H1 (cell line): Measurements from ENCODE around the gene UNC50. TPM values are rescaled to one million over a fixed set of nuclear protein-coding genes. Genes with fewer than 3 reads are reported as not detected.

ENCODE experiments used
- CTCF ChIA-PET: fragments of 300-600 bp; sonication (Branson Sonifier 250); formaldehyde crosslinking; loops from one replicate; lab custom pipeline; 2021; ENCODE audit not compliant: partially characterized antibody; lab: Charles Lee
- POLR2A ChIA-PET: fragments of 300-600 bp; sonication (Branson Sonifier 250); formaldehyde crosslinking; loops from one replicate; lab custom pipeline; 2021; ENCODE audit warnings: inconsistent platforms; ENCODE audit not compliant: partially characterized antibody; lab: Charles Lee
- DNase-seq, 2 experiments: peaks; one replicate each; pipeline versions ENCODE4 v3.0.0 to v3.0.0-alpha.2; 2010 to 2022; ENCODE audit warnings: low spot score in 2 of 2, low read depth in 1 of 2, mixed read lengths in 1 of 2
- FAIRE-seq: peaks from 2 replicates; lab custom pipeline; 2011; peaks lifted over from hg19 to GRCh38; lab: Jason Lieb, UNC
- H2AFZ ChIP-seq: 2 replicates; pipeline ENCODE4 v1.8.1; 2012; ENCODE audit warnings: low read length, inconsistent platforms
- H2AK5ac ChIP-seq: 2 replicates; pipeline ENCODE4 v1.6.1; 2013; ENCODE audit warnings: low read depth, low read length
- H2BK120ac ChIP-seq: replicated peaks from 2 replicates; pipeline ENCODE3; 2013; ENCODE audit warnings: low read depth, low read length, inconsistent platforms
- H2BK12ac ChIP-seq: 2 replicates; pipeline ENCODE4 v1.6.1; 2013; ENCODE audit warnings: low read depth, low read length
- H2BK15ac ChIP-seq: 2 replicates; pipeline ENCODE4 v1.6.1; 2013; ENCODE audit warnings: low read length
- H2BK20ac ChIP-seq: 2 replicates; pipeline ENCODE4 v1.6.1; 2013; ENCODE audit warnings: low read length
- H2BK5ac ChIP-seq: 2 replicates; pipeline ENCODE4 v1.6.1; 2013; ENCODE audit warnings: low read depth, low read length
- H3K14ac ChIP-seq: 2 replicates; pipeline ENCODE4 v1.6.1; 2013; ENCODE audit warnings: inconsistent platforms; ENCODE audit not compliant: insufficient read length
- H3K18ac ChIP-seq: 2 replicates; pipeline ENCODE4 v1.6.1; 2013; ENCODE audit warnings: low read length; ENCODE audit errors: extremely low read depth
- H3K23ac ChIP-seq: 2 replicates; pipeline ENCODE4 v1.6.1; 2013; ENCODE audit warnings: inconsistent platforms; ENCODE audit not compliant: insufficient read length
- H3K23me2 ChIP-seq: 2 replicates; pipeline ENCODE4 v1.6.1; 2013; ENCODE audit warnings: low read depth, low read length
- H3K27ac ChIP-seq: 2 replicates; pipeline ENCODE4 v1.6.1; 2011; ENCODE audit warnings: low read depth, low read length, inconsistent platforms
- H3K27me3 ChIP-seq, 4 experiments: replicated peaks in 1 of 4; 1 replicate in 1 of 4; 2 replicates in 3 of 4; pipeline versions ENCODE4 v1.6.1 to v1.8.1; 2011 to 2013; ENCODE audit warnings: low read length in 3 of 4, mild to moderate bottlenecking in 3 of 4, inconsistent platforms in 2 of 4, mixed read lengths in 2 of 4, moderate library complexity in 1 of 4; ENCODE audit not compliant: control insufficient read depth in 3 of 4, insufficient read depth in 3 of 4; ENCODE audit errors: extremely low read depth in 1 of 4
- H3K36me3 ChIP-seq, 4 experiments: 2 replicates each; pipeline versions ENCODE4 v1.6.1 to v1.8.1; 2011 to 2013; ENCODE audit warnings: mild to moderate bottlenecking in 4 of 4, low read length in 3 of 4, moderate library complexity in 2 of 4, control low read depth in 1 of 4, inconsistent platforms in 1 of 4; ENCODE audit not compliant: insufficient read depth in 4 of 4, control insufficient read depth in 2 of 4
- H3K4ac ChIP-seq: replicated peaks from 2 replicates; pipeline ENCODE3; 2013; ENCODE audit warnings: low read length, low read depth, mixed read lengths, inconsistent platforms; ENCODE audit not compliant: insufficient read length
- H3K4me1 ChIP-seq, 4 experiments: replicated peaks in 1 of 4; 1 replicate in 1 of 4; 2 replicates in 3 of 4; pipeline versions ENCODE4 v1.6.1 to v1.8.1; 2011 to 2013; ENCODE audit warnings: low read length in 3 of 4, inconsistent platforms in 2 of 4, mixed read lengths in 1 of 4; ENCODE audit not compliant: insufficient read depth in 4 of 4, control insufficient read depth in 3 of 4
- H3K4me2 ChIP-seq, 2 experiments: 2 replicates each; pipeline versions ENCODE4 v1.6.1 to v1.8.1; 2011 to 2013; ENCODE audit warnings: low read depth in 2 of 2, low read length in 2 of 2, control low read depth in 1 of 2, inconsistent platforms in 1 of 2, mild to moderate bottlenecking in 1 of 2; ENCODE audit not compliant: insufficient read depth in 1 of 2
- H3K4me3 ChIP-seq, 4 experiments: fragments of 200-600, 300-600 bp in 1 of 4; sonication (generic), shearing (Covaris generic), sonication (Bioruptor Twin) in 1 of 4; 2 replicates each; pipeline versions ENCODE4 v1.5.1 to v1.8.1; 2011 to 2016; ENCODE audit warnings: low read length in 4 of 4, low read depth in 3 of 4, control low read depth in 2 of 4, inconsistent platforms in 2 of 4, mild to moderate bottlenecking in 2 of 4, mixed read lengths in 1 of 4, moderate library complexity in 1 of 4; ENCODE audit not compliant: insufficient read depth in 2 of 4; ENCODE audit errors: extremely low read depth in 1 of 4
- H3K56ac ChIP-seq: replicated peaks from 2 replicates; pipeline ENCODE3; 2013; ENCODE audit warnings: low read depth, mild to moderate bottlenecking, mixed read lengths, low read length, inconsistent platforms; ENCODE audit not compliant: insufficient read length
- H3K79me1 ChIP-seq: 2 replicates; pipeline ENCODE4 v1.6.1; 2013; ENCODE audit warnings: low read depth, low read length, control low read depth
- H3K79me2 ChIP-seq, 2 experiments: 2 replicates each; pipeline versions ENCODE4 v1.6.1 to v1.8.1; 2012 to 2013; ENCODE audit warnings: low read length in 2 of 2, mild to moderate bottlenecking in 2 of 2, inconsistent platforms in 1 of 2; ENCODE audit not compliant: insufficient read depth in 2 of 2, control insufficient read depth in 1 of 2
- H3K9ac ChIP-seq, 4 experiments: replicated peaks in 1 of 4; 1 replicate in 1 of 4; 2 replicates in 3 of 4; pipeline versions ENCODE4 v1.6.1 to v1.8.1; 2011 to 2013; ENCODE audit warnings: low read depth in 3 of 4, low read length in 3 of 4, control low read depth in 2 of 4, mild to moderate bottlenecking in 2 of 4, moderate library complexity in 2 of 4, inconsistent platforms in 1 of 4; ENCODE audit errors: extremely low read depth in 1 of 4
- H3K9me3 ChIP-seq, 2 experiments: 2 replicates each; pipeline versions ENCODE4 v1.6.1 to v1.8.1; 2012 to 2013; ENCODE audit warnings: mild to moderate bottlenecking in 2 of 2, moderate library complexity in 2 of 2, control low read depth in 1 of 2, inconsistent platforms in 1 of 2, low read depth in 1 of 2, low read length in 1 of 2, mixed read lengths in 1 of 2; ENCODE audit not compliant: insufficient read depth in 2 of 2
- H4K20me1 ChIP-seq, 2 experiments: replicated peaks in 1 of 2; 2 replicates each; pipeline versions ENCODE3 to v1.8.1; 2011 to 2013; ENCODE audit warnings: inconsistent platforms in 2 of 2, low read length in 2 of 2, mild to moderate bottlenecking in 1 of 2; ENCODE audit not compliant: insufficient read depth in 2 of 2, control insufficient read depth in 1 of 2
- H4K5ac ChIP-seq: 2 replicates; pipeline ENCODE4 v1.6.1; 2013; ENCODE audit warnings: low read length, low read depth, mixed read lengths, inconsistent platforms; ENCODE audit not compliant: insufficient read length
- H4K8ac ChIP-seq: 2 replicates; pipeline ENCODE4 v1.8.0; 2013; ENCODE audit warnings: mild to moderate bottlenecking, moderate library complexity, low read length, inconsistent platforms; ENCODE audit not compliant: insufficient read depth; ENCODE audit errors: extremely low read depth
- H4K91ac ChIP-seq: replicated peaks from 2 replicates; pipeline ENCODE3; 2013; ENCODE audit warnings: low read length, mixed read lengths, inconsistent platforms; ENCODE audit not compliant: insufficient read length
- CEBPB ChIP-seq: IDR thresholded peaks from 2 replicates; pipeline ENCODE4 v1.6.1; 2012; ENCODE audit warnings: low read depth, low read length
- WGBS, 2 experiments: shearing (Covaris generic) in 1 of 2; methylation state at CpG; one replicate each; pipeline versions ENCODE4 v1.1.6 to v1.1.7; 2013 to 2015; ENCODE audit warnings: low lambda C conversion rate in 2 of 2, mixed read lengths in 2 of 2, inconsistent platforms in 1 of 2, low coverage in 1 of 2, missing lambda C conversion rate in 1 of 2; ENCODE audit not compliant: insufficient replicate concordance in 2 of 2, insufficient coverage in 1 of 2, insufficient read length in 1 of 2; ENCODE audit errors: extremely low coverage in 1 of 2, missing lambda C conversion rate in 1 of 2; 5-methylcytosine and 5-hydroxymethylcytosine counted together
- polyA plus RNA-seq, 7 experiments: library from polyadenylated mRNA; depleted of rRNA in 3 of 7; stranded (reverse) in 5 of 7; unstranded in 2 of 7; fragments of >200 nt in 5 of 7; fragments of 200-250 nt in 2 of 7; gene quantifications; 1 replicate in 5 of 7; 2 replicates in 1 of 7; 4 replicates in 1 of 7; pipeline versions ENCODE4 v1.2.1 to v1.2.3, GENCODE V29; 2011 to 2013; ENCODE audit warnings: missing spikeins in 2 of 7, mixed read lengths in 2 of 7
- total RNA-seq: library from RNA; stranded (reverse); fragmentation: NEBNext Ultra II Directional; extraction: Animal tissue kit (Norgen Biotek cat#: 25700); gene quantifications from 2 replicates; pipeline ENCODE4 v1.2.1, GENCODE V29; 2021

The UNC50 gene
- total and polyA plus RNA-seq, 2 of the 8 experiments (the other 6 are each of a cell fraction or from before 2014, with no cell fraction given), result 33.4 to 58.5 TPM

DNA sequence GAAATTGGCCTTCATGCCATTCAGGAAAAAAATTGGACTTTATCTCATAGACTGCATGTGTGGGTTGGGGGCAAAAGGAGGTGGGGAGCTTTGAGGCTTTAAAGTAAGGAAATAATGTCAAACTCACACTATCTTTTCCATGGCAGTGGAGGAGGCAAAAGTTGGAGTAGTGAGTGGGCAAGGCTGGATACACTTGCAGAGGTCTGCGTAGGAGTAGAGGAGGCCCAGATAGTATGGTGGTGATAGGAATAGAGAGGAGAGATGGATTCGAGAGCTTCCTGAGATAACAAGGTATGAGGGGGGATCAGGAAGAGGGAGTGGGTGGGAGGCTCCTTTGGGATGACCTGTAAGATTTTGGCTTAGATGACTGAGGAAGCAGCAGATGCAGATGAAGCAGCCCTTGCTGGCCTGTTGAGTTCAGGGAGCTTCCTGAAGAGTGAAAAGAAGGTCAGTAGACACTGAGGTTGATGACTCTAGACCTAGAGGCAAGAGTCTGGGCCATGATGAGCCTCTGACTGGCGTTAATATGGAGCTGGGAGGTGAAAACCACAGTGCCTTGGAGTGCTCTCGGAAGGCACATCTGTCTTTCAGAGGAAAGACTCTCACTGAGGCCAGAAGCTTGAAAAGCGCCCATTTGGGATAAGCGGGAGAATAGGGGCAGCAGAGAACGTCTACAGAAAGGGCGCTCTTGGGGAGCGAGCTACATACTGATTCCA, 5.8 kb downstream of the UNC50 start:
- no peak overlapping the region for H2BK15ac ChIP-seq
- H3K23me2 ChIP-seq, result peaks cover 2% of the 10 kb centered on the region
- H3K79me2 ChIP-seq, result peaks cover 0 to 11% of the 10 kb centered on the region in 2 experiments; a peak in 3 of 4 replicates
- no peak overlapping the region for H3K4me3 ChIP-seq
- no peak overlapping the region for H2AFZ ChIP-seq
- H2BK120ac ChIP-seq, result no peak overlapping the region
- POLR2A ChIA-PET, result no interaction called here
- H3K9ac ChIP-seq, result no peak overlapping the region; a peak in 1 of 7 replicates
- no peak for TF ChIP-seq CEBPB
- no peaks in the 10 kb centered on the region for H4K20me1 ChIP-seq
- H2AK5ac ChIP-seq, result no peak overlapping the region
- no peaks in the 10 kb centered on the region for H3K9me3 ChIP-seq
- peaks cover 0 to 1% (median 0%) of the 10 kb centered on the region in 4 experiments; a peak in 1 of 7 replicates for H3K27me3 ChIP-seq
- H2BK20ac ChIP-seq, result no peak overlapping the region
- H2BK12ac ChIP-seq, result no peak overlapping the region
- H3K14ac ChIP-seq, result no peak overlapping the region
- H3K4me2 ChIP-seq, result no peak overlapping the region
- H3K36me3 ChIP-seq, result peaks cover 2 to 69% (median 23%) of the 10 kb centered on the region in 4 experiments
- CTCF ChIA-PET, result interaction anchor here (0.6 to 1.4 kb wide), 6 partner anchors 8 to 345 kb away, joined by 3 to 4 read pairs (median 4); no protein-coding TSS in a partner anchor
- H3K79me1 ChIP-seq, result peaks cover 5% of the 10 kb centered on the region; the same call in 1 of the 2 replicates
- no peak for FAIRE-seq
- no peak overlapping the region for H3K23ac ChIP-seq
- H3K27ac ChIP-seq, result no peak overlapping the region
- H4K91ac ChIP-seq, result no peak overlapping the region
- peaks cover 0 to 6% (median under 1%) of the 10 kb centered on the region in 4 experiments; a peak in 1 of 7 replicates for H3K4me1 ChIP-seq
- H3K4ac ChIP-seq, result no peak overlapping the region
- no peak overlapping the region for H3K18ac ChIP-seq
- no peak overlapping the region for H3K56ac ChIP-seq
- no peak for DNase-seq
- H4K5ac ChIP-seq, result no peak overlapping the region
- H2BK5ac ChIP-seq, result no peak overlapping the region
- no peak overlapping the region for H4K8ac ChIP-seq
- WGBS, 2 experiments, result 93% methylated on average over 9 of the region's 9 CpGs; no CpG with 5 or more reads in 1 of the 2 experiments
